WI38 (cell line): ENCODE results near the gene CELF2.
"Not testable (repeated sequence)": the region's sequence is repeated elsewhere in the genome, so short reads cannot be mapped to it uniquely, and the experiment has no call there.

Experiments used
- H3K4me3 ChIP-seq: 2 replicates; pipeline ENCODE4 v1.5.1; 2011; ENCODE audit warnings: low read depth, mild to moderate bottlenecking, control low read depth, low read length
- CTCF ChIP-seq: IDR thresholded peaks from 2 replicates; pipeline ENCODE4 v1.5.1; 2012; ENCODE audit warnings: low read depth, mild to moderate bottlenecking, control low read depth, low read length

Gene CELF2

GRCh38 chr10:11358923-11359575, 341.4 kb downstream of the CELF2 start:
- H3K4me3 ChIP-seq: no peak overlapping the region
- TF ChIP-seq CTCF: no peak

GRCh38 chr10:11359869-11360268, 342.2 kb downstream of the CELF2 start:
- TF ChIP-seq CTCF: no peak
- no peak overlapping the region for H3K4me3 ChIP-seq

- no peak for TF ChIP-seq CTCF
- no peak overlapping the region for H3K4me3 ChIP-seq
Measured at GRCh38 chr10:11363497-11363896, 345.8 kb downstream of the CELF2 start.

GRCh38 chr10:11364241-11364640, 346.6 kb downstream of the CELF2 start:
- no peak for TF ChIP-seq CTCF
- H3K4me3 ChIP-seq: no peak overlapping the region

GRCh38 chr10:11366889-11367288, 349.2 kb downstream of the CELF2 start:
- H3K4me3 ChIP-seq: not testable (repeated sequence)

GRCh38 chr10:11367505-11367904, 349.8 kb downstream of the CELF2 start:
- H3K4me3 ChIP-seq: no peak overlapping the region
- TF ChIP-seq CTCF: no peak

GRCh38 chr10:11373717-11374171, 356.1 kb downstream of the CELF2 start:
- TF ChIP-seq CTCF: no peak
- H3K4me3 ChIP-seq: no peak overlapping the region

GRCh38 chr10:11377267-11377666, 359.6 kb downstream of the CELF2 start:
- H3K4me3 ChIP-seq: no peak overlapping the region
- no peak for TF ChIP-seq CTCF
